GM21786 (cell line): ENCODE measurements around the gene KLK8.

Experiments
- ATAC-seq: cut with Tn5 transposase; IDR thresholded peaks from one replicate; pipeline ENCODE4 v1.9.1; 2021; ENCODE audit not compliant: unreplicated experiment

Gene KLK8

DNA sequence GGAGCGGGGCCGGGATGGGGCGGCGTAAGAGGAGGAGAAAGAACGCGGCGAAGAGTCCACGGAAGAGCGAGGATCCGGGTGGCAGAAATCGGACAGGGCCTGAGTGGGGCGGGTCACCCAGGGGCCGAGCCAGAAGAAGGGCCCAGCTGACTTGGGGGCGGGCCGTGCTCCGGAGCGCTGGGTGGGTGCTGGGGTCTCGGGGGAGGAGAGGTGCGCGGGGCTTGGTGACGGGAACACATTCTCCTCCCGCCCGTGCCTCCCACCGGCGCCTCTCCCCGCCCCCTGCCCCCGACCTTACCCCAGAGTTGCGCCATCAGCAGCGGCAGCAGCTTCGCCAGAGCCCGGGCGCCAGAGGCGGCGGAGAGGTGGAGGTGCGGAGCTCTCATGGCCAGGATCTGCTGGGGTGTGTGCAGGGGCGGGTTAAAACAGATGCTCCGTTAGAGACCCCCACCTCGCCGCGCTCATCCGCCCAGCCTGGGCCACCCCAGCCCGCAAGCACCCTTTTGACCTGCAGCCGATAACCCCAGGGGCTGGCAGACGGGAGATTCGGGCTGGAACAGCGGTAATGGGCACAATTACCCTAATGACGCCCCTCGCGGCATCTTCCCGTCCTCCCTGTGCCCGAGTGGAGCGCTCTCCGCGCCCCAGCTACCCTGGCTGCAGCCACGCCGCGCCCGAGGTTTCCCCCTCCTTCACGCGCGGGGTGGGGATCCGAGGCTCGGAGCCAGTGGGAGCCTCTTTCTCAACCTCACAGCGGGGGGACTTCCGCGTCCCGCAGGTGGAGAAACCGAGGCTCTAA is 17.5 kb upstream of the KLK8 start:
- no peak for ATAC-seq

DNA sequence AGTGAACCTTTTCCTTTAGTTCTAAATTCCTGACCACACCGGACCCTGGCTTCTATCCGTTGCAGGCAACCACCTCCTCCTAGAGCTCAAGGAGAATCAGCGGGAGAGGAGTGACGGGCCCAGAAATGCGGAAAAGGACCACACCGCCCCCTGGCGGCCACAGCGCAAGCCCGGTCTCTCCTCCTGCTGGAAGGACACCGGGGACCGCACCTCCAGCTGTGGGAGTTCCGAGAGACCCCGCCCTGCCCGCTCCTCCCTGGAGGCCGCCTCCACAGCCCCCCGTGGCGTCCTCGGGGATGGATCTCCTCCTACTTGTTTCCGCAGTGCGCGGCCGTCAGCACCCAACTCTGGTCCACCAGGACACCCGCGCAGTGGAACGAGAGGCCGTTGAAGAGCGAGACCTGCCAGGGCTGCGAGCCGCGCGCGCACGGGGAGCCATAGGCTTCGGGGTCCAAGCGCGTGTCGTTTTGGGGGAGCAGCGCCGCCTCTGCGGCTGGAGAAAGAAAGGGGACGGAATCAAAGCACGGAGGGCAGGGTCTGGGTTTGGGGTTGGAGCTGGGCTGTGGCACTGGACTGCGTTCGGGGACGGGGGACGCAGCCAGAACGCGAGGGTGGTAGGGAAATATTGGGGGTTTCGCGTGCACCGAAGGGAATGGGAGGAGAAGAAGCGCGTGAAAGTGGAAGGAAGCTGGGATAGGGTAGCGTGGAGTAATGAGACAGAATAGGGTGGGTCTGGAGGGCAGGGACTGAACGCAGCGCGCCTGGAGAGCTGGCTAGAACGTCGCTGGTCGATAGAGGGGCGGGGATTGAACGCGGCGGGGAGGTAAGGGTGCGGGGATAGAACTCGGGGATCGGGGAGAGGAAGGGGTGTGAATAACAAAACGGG is 15.6 kb upstream of the KLK8 start:
- ATAC-seq, result no peak

DNA sequence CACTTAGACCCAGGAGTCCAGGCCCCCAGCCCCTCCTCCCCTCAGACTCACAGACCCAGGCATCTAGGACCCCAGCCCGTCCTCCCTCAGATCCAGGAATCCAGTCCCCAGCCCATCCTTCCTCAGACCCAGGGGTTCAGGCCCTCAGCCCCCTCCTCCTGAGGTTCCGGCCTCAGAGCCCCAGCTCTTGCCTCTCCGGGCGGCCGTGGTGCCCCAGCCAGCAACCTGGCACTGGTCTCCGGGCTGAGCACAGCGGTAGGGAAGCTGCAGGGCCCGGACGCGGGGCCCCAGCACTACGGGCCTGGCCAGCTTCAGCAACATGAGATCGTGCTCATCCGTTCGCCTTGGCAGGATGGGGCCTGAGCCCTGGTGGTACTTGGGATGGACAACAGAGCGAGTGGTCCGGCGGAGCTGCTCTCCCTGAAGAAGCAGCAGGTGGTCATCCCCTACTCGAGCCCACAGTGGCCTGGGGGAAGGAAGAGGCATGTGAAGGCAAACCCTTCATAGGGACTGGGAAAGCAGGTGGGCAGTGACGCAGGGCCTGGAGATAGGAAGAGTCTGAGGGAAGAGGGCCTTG is 14.4 kb upstream of the KLK8 start:
- no peak for ATAC-seq

DNA sequence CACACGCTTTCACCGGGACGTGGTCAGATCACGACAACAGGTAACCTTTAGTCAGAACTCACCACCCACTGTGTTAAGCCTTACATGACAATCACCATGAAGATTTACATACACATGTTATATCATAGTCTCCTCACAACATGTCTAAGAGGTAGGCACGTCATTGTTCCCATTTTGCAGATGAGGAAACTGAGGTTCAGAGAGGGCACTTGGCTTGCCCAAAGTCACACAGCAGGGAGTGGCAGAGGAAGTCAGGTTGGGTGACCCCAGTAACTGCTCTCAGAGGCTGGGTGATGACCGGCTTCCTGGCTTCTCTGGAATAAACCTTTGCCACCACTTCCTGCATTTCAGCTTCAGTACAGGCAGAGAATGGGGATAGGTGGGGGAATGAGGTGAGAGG is 12.8 kb upstream of the KLK8 start:
- ATAC-seq, result no peak

DNA sequence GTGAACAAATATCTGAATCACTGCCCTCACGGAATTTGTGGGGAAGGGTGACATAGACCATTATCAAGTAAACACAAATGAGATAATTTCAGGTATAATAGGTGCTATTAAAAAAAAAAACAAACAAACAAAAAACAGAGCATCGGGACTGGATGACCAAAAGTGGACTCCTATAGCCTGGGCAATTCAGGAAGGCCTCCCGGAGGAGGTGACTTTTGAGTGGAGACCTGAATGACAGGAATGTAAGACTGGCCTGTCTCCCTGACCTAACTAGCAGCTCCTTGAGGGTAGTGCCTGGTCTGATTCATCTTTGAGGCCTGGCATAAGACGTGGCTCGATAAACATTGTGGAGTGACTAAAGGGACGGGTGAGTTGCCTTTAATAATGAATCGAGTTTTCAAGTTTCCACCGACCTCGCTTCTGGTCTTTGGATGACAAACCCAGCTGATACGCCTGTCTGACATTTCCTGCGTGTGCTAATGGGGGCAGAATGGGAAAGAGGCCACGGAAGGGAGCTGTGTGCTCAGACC is 11.3 kb upstream of the KLK8 start:
- no peak for ATAC-seq

DNA sequence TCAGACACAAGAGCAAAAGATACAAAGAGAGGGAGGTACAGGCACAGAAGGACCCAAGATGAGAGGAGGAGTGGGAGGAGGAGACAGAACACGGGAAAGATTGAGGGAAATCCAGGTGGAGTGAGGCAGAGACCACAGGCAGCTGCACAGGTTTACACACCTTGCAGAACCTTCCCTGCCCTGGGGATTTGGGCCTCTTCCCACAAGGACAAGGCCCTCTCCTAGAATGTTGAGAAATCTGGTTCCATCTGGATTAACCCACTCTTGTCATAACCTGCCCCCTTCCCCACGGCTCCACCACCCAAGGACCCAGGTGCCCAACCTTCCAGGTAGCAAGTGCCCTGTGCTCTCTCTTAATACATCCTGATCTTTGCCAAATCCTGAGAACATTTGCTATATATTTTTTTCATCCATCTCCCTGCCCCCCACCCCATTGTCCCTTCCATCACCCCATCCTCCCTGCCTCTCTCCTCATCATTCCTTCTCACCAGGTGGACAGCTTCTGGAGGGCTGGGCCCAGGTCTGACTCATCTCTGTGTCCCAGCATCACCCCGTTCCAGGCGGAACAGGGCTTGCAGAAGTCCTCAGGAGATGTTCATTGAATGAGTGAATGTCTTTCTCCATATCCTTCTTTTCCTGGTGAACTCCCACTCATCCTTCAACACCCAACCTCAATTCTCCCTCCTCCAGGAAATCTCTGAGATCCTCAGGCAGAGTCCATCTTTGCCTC is 8.8 kb upstream of the KLK8 start:
- no peak for ATAC-seq

DNA sequence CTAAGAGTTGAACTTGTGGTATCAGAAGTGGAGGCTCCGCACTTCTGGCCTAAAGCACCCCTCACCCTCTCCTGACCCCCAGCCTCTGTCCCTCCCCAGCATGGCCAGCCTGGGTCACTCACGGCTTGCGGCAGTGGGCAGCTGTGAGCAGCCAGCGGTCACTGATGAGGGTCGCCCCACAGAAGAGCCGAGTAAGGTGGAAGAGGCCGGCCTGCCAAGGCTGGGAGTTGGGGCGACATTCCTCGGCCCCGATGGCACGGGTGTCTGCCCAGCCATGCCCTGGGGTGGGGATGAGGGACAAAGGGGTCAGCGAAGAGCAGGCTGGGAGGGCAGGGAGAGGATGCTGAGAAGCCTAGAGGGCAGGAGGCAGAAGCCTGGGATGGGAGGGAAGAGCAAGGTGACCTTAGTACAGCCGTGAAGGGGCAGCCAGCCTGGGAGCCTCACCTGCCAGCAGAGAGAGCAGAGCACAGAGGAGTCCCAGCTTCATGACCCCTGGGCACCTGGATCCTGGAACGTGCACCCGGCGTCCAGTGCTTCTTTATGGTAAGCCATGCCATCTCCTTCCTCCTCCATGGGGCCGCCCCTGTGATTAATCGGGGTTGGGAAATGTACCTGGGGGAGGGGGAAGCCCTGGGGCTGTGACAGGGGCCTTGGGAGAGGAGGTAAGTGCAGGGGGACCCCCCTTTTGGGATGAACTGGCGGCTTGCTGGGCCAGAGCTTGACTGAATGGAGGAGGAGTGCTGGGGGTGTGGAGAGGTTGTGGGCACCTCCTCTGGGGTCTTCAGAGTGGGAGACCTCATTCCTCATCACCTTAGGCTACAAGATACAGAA is 7.9 kb upstream of the KLK8 start:
- ATAC-seq, result no peak

DNA sequence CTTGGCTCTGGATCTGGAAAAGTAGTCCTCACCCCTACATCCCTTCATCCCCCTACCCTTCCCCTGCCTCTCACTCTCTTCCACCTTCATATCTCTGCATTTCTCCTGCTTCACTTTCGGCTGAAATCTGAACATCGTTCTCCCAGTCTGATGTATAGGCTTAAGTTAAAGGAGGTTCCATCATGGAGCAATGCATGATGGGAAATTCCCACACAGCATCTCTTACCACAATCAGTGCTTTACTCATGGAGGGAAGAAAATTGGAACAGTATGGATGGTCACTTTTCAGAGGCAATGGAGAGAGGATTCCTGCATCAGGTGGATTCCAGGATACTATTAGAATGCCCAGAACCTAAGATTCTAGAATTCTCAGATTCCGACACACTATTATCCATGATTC is 6.1 kb upstream of the KLK8 start:
- no peak for ATAC-seq

DNA sequence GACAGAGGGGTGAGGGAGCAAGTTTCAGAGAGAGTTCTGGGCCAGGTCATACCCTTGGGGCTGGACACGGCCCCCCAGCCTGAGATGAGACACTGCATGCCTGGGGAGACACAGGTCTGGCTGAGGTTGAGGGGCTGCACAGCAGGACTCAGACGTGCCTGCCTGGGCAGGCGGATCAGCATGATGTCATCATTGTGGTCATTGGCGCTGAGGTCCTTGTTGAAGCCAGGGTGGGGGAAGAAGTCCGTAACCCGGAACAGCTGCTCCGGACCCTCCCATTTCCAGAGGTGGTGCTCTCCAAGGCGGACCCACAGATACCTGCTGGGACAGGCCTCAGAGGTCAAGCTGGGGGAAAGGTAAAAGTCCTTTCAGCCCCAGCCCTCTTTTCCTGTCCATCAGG is 5.0 kb upstream of the KLK8 start:
- no peak for ATAC-seq

DNA sequence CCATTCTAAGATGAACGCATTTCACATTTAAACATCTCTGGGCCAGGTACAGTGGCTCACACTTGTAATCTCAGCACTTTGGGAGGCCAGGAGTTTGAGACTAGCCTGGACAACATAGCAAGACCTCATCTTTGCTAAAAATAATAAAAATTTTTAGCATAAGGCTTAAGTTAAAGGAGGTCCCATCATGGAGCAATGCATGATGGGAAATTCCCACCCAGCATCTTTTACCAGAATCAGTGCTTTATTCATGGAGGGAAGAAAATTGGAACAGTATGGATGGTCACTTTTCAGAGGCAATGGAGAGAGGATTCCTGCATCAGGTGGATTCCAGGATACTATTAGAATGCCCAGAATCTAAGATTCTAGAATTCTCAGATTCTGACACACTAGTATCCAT is 3.8 kb upstream of the KLK8 start:
- ATAC-seq, result no peak

DNA sequence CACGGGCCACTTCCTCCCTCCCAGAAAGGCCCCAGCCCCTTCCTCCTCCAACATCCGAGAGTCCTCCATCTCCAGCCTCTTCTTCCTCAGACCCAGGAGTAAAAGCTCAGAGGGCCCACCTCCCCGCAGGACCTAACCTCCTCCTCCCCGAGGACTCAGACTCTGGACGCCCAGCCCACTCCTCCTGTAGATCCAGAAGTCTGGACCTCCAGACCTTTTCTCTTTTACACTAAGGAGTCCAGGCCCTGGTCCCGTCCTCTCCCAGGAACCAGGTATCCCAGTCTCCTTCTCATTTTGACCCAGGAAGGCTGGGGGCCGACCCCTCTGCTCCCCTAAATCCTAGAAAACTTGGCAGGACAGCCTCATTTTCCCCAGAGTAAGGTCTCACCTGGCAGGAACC is 1.9 kb upstream of the KLK8 start:
- ATAC-seq, result no peak

DNA sequence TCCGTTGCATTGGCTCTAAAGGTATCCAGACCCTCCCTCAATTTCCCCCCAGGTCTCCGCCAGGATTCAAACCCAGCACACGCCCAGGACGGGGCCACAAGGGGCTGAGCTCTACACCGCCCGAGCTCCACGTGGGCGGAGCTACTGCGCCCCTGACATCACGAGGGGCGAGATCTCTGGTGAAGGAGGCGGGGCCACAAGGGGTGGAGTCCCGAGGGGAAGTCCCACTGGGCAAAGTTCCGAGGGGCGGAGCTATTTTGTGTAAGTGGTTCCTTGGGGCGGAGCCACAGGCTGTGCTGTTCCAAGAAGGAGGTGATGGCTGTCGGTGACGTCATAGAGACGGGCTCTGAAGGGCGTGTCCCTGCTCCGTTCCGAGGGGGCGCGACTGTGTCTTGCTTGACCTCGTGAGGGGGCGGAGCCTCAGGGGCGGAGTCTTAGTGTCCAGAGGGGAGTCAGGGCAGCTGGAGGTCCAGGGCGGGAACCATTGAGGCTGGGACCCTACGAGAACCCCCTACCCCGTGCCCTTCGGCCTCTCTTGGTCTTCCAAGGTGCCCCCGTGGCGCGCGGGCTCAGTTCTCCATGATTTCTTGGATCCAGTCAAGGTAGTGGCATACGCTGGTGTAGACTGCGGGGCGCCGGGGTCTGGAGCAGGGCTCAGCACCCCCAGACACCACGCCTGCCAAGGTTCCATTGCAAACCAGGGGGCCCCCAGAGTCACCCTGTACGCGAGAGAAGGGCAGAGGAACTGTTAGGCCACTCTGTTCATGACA is 1.3 kb upstream of the KLK8 start:
- no peak for ATAC-seq

DNA sequence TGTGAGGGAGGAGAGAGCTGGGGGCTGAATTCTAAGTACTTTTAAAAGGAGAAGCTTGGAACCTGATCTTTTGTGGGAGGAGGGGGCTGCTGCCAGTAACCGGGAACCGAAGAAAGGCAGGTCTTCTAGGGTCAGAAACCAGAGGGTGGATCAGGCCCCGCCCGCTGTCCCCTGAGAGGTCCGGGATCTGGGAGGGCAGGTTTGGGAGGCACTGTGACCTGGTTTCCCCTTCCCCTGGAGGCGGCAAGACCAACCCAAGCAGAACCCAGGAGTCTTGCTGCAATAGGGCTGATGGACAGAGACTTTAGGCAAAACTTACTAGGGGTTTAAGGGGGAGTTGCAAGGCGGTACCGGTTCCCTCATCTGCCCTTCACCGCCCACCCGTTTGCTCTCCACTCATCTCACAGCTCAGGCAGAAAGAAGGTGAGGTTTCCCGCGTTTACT is 707 bp upstream of the KLK8 start:
- no peak for ATAC-seq

DNA sequence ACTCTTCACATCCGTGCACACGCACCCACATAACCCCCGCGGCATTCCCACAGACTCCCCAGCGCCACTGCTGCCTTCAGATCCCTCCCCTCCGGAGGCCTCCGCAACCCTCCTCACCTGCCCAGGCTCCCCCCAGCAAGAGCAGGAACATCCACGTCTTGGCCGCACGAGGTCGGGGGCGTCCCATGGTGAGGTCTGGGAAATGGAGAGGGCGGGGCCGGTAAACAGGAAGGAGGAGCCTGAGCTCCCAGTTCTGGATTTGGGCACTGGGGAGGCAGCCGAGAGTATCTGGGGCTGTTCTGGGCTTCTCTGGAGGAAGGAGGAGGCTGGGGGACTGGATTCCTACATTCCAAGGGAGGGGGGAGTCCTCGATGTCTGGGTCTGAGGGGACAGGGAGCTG is 423 bp downstream of the KLK8 start:
- ATAC-seq, result no peak

DNA sequence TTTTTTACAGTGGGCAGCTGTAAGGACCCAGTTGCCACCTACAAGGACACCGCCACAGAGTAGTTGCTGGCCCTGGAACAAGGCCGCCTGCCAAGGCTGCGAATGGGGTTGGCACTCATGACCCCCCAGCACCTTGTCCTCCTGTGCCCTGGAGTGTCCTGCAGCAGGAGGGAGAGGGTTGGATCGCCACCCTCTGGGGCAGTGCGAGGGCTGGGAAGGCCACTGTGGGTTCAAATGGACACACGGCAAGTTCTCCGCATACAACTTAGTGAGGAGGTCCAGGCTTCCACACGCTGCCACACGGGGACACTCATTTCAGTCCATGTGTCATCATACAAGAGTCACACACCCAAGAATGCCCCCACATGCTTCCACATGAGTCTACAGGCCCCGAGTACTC is 978 bp downstream of the KLK8 start:
- ATAC-seq, result no peak

DNA sequence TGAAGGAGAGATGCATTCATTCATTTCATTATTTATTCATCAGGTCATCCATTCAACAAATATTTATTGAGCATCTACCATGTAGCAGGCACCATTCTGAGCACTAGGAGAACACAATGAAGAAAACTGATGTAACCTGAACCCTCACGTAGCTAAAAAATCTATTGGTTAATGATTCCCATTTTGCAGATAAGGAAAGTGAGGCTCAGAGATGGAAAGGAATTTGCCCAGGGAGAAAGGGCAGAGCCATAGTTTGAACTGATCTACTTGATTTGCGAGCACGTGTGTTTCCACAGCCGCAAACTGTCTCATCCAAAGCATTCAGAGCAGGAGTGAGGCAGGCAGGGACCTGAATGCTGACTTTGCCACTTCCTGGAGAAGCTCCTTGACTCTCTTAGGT is 2.7 kb downstream of the KLK8 start:
- no peak for ATAC-seq

DNA sequence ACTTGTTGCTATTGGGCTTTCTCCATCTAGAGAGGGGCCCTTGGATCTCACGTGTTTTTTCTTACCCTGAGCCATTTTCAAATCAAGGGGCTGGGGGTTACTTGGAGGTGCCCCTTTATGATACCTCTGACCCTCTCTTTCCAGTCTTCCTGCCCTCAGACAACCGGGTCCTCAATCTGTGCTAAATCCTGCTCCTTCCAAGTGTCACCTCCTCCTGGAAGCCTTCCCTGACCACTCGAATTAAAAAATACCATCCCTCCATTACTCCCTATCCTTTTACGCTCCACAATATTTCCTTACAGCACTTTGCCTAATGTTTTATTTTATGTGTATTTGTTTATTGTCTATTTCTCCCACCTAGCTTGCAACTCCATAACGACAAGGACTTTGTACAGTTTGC is 3.3 kb downstream of the KLK8 start:
- no peak for ATAC-seq

DNA sequence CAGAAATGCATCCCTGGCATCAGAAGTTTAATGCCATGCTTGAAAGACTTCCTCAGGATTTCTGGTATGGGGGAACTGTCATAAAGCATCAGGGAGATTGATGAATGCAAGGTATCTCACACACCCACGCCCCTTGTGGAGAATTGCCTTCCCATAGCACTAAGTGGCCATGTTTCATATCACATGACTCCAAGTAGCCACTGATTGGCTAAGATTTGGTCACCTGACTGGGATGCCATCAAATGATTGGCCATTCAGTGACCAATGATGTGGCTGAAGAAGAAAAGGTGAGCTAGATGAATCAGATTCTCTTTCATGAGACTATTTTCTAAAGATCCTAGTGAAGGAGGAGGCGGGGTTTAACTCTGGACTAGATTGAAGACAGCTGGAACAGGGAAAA is 7.3 kb downstream of the KLK8 start:
- ATAC-seq, result no peak

DNA sequence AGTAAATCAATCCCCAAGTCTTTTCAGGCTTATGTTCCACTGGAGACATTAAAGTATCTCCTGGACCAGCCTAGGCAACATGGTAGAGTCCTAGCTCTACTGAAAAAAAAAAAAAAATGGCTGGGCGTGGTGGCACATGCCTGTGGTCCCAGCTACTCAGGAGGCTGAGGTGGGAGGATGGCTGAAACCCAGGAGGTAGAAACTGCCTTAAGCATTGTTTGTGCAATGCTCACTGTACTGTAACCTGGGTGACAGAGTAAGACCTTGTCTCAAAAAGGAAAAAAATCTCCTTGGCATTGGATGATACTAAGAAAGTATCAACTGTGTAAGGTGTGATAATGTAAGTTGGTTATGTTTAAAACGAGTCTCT is 8.8 kb downstream of the KLK8 start:
- no peak for ATAC-seq
